ENCODE measurements around the gene ADAMTS18. TPM values are rescaled to one million over a fixed set of nuclear protein-coding genes. Genes with fewer than 3 reads are reported as not detected.

ADAMTS18 gene
- total and polyA plus RNA-seq, 8 donors: 0.55 to 7.0 TPM; not detected in 6

GRCh38 chr16:77324729-77325128, 110.1 kb downstream of the ADAMTS18 start:
- WGBS, 5 donors: 31 to 79% (median 60%) methylated on average over 3 of the region's 3 CpGs
- intact Hi-C loops (cut with DNase I; ENCODE audit: low total_unique reads): no loop called here
- Histone ChIP-seq H3K36me3 (no peaks in the 10 kb centered on the region), H3K4me3 (no peak overlapping the region), H3K27ac (no peak overlapping the region), H3K4me1 (no peaks in the 10 kb centered on the region), H3K9me3 (no peaks in the 10 kb centered on the region), H3K27me3 (peaks cover 0 to 35% (median 0%) of the 10 kb centered on the region in 3 donors)
- no peak for DNase-seq
- TF ChIP-seq POLR2AphosphoS5 (IDR thresholded peaks at IDR 0.05) (no peak), CTCF (IDR thresholded peaks at IDR 0.05) (no peak), POLR2A (IDR thresholded peaks at IDR 0.05) (no peak), EP300 (IDR thresholded peaks at IDR 0.05) (no peak)

GRCh38 chr16:77323695-77324094, 111.1 kb downstream of the ADAMTS18 start:
- H3K27me3 ChIP-seq: peaks cover 0 to 45% (median 0%) of the 10 kb centered on the region in 3 donors
- 11 to 38% (median 18%) methylated on average over 2 of the region's 2 CpGs for WGBS, 5 donors
- intact Hi-C loops (cut with DNase I; ENCODE audit: low total_unique reads): no loop called here

GRCh38 chr16:77322757-77323156, 112.1 kb downstream of the ADAMTS18 start:
- WGBS, 5 donors: 13 to 54% (median 35%) methylated on average over 2 of the region's 2 CpGs
- Histone ChIP-seq H3K36me3 (no peaks in the 10 kb centered on the region), H3K27ac (no peak overlapping the region), H3K4me1 (no peaks in the 10 kb centered on the region), H3K27me3 (peaks cover 0 to 40% (median under 1%) of the 10 kb centered on the region in 3 donors), H3K9me3 (no peaks in the 10 kb centered on the region), H3K4me3 (no peak overlapping the region)
- peak in 1 of 2 donors; percentile 26 for DNase-seq
- no peak for TF ChIP-seq EP300 (IDR thresholded peaks at IDR 0.05)
- TF ChIP-seq POLR2A (IDR thresholded peaks at IDR 0.05): no peak
- no peak for TF ChIP-seq POLR2AphosphoS5 (IDR thresholded peaks at IDR 0.05)
- no peak for TF ChIP-seq CTCF (IDR thresholded peaks at IDR 0.05)
- intact Hi-C loops (cut with DNase I; ENCODE audit: low total_unique reads): no loop called here

More at GRCh38 chr16:77323695-77324094, 111.1 kb downstream of the ADAMTS18 start:
- Histone ChIP-seq H3K4me3 (no peak overlapping the region), H3K36me3 (no peaks in the 10 kb centered on the region), H3K9me3 (no peaks in the 10 kb centered on the region), H3K27ac (no peak overlapping the region), H3K4me1 (no peaks in the 10 kb centered on the region)
- TF ChIP-seq POLR2A (IDR thresholded peaks at IDR 0.05): no peak
- TF ChIP-seq POLR2AphosphoS5 (IDR thresholded peaks at IDR 0.05): no peak
- no peak for TF ChIP-seq CTCF (IDR thresholded peaks at IDR 0.05)
- TF ChIP-seq EP300 (IDR thresholded peaks at IDR 0.05): no peak
- DNase-seq: no peak

- intact Hi-C loops (cut with DNase I; ENCODE audit: low total_unique reads): no loop called here
- 77 to 92% (median 85%) methylated on average over 2 of the region's 2 CpGs for WGBS, 5 donors
- peaks cover 0 to 39% (median 13%) of the 10 kb centered on the region in 3 donors for H3K27me3 ChIP-seq
- TF ChIP-seq CTCF (IDR thresholded peaks at IDR 0.05): no peak
- TF ChIP-seq EP300 (IDR thresholded peaks at IDR 0.05): no peak
- no peak for TF ChIP-seq POLR2AphosphoS5 (IDR thresholded peaks at IDR 0.05)
- TF ChIP-seq POLR2A (IDR thresholded peaks at IDR 0.05): no peak
- H3K27ac ChIP-seq: no peak overlapping the region
- DNase-seq: no peak
- no peaks in the 10 kb centered on the region for H3K9me3 ChIP-seq
- no peaks in the 10 kb centered on the region for H3K4me1 ChIP-seq
- no peak overlapping the region for H3K4me3 ChIP-seq
- H3K36me3 ChIP-seq: no peaks in the 10 kb centered on the region
Observed at GRCh38 chr16:77317059-77317458, 117.8 kb downstream of the ADAMTS18 start.

All from stomach (tissue), 9 donors.